ENCODE results near the gene ADD2.
"Not testable (repeated sequence)": the region's sequence is repeated elsewhere in the genome, so short reads cannot be mapped to it uniquely, and the experiment has no call there.

ADD2 gene

DNA sequence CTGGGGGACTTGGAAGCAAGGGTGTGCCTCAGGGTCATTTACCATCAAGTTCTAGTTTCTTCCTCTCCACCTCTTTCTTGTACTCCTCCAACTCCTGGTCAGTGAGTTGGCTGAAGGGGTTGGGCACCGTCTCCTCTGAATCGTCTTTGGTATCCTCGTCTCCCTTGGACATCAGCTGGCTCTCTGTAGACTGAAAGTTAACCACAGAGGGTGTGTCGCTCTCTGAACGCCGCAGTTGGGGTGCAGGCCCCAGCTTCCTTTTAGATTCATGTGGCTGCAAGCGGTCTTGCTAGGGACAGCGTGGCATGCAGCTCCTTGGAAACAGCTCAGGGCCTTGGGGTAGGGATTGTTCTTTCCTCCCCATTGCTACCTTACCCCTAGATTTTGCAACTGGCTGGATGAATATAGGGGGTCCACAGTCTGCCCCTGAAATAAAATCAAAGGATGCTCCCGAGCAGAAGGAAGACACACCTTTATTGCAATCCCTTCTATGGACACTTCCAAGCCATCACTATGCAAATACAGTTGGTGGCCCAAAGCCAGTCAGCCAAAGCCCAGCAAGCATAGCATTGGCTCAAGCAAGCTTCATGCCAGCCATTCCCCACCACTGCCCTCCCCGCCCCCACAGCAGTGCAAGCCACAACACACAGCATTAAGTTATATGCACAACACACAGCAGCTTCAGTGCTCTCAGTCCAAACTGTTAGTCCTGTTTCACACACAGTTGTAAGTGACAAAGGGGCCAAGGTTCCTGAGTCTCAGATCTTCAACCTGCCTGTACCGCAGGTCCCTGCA, 93.2 kb downstream of the ADD2 start:
- no peak for DNase-seq (ENCODE audit: low read depth, low spot score)

DNA sequence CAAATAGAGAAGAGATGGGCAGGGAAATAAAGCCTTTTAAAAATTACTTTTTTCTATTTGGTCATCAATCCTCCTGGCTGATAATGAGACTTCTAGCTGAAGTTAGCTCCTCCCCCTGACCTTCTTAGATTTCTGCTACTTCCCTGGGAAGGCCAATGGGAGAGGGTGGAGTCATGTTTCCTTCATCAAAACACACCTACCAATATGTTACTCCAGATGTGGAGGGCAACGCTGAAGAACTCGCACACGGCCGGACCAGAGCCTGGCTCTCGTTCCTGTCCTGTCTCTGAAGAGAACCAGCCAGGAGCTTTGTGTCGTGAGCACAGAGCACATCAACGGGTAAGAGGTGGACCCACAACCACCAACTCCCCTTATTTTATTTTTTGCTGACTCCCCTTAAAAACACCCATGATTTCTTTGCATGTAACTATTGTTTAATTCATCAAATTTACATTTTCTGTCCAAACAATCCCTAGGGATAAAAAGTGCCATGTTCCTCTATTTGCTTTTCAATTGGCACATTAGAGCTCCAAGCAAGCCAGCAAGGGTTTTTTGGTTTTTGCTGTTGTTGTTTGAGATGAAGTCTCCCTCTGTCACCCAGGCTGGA, 94.9 kb downstream of the ADD2 start:
- no peak for DNase-seq (ENCODE audit: low read depth, low spot score)

DNA sequence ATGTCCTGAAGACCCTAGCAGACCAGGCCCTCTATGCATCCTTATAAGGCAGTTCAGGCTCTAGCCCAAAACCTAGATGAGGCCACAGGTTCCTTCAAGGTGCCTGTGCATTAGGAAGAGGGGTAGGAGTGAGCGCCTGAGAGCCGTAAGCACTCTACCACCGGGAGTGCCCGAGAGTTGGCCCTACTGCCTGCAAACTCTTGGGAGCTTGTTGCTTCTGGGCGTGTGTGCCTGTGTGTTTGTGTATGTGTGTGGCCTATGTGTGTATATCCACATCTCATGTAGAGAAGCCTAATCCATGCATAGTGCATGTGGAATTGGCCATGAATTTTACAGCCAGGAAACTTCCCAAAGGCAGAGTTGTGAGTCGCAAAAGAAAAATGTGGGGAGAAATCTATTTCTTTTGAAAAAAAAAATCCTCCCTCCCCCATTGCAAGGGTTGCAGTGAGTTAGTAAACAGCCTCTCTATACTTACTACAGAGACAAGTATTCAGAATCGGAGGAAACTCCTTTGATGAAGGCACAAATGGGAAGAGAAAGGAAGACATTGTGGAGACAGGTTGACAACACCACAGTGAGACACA, 96.8 kb downstream of the ADD2 start:
- DNase-seq (ENCODE audit: low read depth, low spot score) = no peak

DNA sequence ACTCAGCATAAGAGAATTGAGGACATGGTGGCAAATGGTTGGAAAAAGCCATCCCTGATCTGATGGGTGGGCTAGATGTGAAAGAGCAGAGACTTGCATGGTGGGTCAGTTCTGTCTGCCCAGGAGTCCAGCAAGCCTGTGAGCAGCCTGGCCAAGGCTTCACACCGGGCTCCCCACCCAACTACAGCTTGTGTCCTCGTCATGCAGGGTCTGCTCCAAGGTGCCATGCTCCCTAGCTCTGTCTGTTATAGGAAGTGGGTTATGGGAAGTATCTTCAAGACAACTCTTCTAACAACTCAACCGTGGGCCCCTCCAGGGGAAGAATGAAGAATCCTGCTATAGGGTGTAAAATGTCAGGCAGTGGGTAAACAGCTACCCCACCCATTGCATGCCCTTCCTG, 97.4 kb downstream of the ADD2 start:
- DNase-seq (ENCODE audit: low read depth, low spot score) = no peak

DNA sequence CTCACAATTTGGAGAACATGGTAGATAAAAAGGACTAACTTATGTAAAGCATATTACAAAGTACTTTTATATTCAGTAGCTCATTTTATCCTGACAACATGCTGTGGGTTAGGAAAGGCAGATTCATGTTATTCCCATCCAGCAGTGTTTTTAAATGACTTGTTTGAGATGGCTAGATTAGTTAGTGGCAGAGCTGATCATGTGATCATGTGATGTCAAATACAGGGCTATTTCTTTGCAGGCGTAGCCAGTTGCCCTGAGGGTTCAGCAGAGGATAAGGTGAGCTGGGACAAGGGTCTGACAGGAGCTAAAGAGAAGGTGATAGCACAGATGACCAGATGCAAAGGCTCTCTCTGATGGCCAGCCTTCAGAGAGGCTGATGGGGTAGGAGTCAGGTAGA, 97.8 kb downstream of the ADD2 start:
- no peak for DNase-seq (ENCODE audit: low read depth, low spot score)

DNA sequence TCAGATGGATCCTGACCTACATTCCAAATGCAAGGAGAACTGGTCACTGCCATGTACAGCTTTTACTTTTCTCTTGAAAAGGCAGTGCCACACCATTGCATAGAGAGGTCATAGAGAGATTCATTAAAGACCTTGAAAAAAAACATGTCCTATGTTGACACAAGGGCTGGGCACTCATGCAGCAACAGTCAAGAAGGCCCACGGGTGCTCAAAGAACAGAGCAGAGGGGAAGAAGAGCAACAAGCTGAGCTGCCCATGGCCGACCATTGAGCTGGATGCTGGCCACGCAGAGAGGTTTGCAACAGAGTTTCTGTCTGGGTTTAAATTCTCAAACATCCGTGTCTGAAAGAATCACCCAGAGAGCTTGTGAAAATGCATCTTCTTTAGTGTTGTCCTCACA, 99.1 kb downstream of the ADD2 start:
- DNase-seq (ENCODE audit: low read depth, low spot score) = no peak

DNA sequence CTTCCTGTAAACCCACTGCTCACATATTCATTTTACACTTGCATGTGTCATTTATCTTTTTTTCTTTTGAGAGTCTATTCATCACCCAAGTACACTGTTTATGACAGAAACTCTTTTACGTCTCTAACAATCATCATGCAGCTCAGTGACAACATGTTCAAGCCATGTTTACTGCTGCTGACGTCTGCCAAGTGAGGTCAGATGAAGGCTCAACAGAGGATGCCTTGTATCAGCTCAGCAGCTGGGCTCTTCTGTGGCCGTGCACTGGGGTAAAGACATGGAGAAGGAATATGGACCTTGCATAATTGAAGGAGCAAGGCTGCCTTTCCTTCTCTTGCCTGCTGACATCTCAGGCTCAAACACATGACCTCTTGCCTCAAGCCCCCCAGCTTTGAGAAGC, 99.6 kb downstream of the ADD2 start:
- DNase-seq (ENCODE audit: low read depth, low spot score) = no peak

DNA sequence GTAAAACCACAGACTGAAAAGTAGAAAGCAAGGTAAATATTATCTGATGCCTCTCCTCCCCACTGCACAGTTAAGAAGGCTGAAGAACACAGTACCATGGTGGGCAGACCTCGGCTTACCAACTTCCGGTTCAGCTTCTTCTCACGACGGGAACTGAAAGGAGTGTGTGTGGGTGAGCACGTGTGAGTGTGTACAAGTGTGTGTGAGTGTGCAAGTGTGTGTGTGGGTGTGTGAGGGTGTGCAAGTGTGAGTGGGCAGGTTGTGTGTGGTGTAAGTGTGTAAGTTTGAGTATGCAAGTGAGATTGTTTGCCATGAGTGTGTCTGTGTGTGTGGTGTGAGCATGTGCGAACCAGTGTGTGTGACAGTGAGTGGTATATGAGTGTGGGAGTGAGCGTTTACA, 103.5 kb downstream of the ADD2 start:
- no peak for DNase-seq (ENCODE audit: low read depth, low spot score)

DNA sequence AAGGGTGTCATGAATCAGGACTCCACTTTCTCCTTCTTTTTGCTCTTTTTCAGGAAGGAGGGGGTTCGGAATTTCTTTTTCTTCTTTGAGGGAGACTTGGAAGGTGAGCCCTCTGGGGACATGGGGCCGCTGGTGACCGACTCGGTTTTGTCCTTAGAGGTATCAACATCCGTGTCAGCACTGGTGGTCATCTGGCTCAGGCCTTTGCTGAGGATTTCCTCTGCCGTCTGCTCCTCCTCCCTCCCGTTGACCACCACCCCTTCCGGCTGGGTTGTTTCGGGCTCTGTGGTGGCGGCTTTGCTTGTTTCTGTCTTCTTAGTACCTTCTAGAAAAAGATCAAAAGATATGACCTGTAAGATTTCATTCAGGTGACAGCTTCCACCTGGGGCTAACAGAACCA, 104.6 kb downstream of the ADD2 start:
- DNase-seq (ENCODE audit: low read depth, low spot score) = no peak

DNA sequence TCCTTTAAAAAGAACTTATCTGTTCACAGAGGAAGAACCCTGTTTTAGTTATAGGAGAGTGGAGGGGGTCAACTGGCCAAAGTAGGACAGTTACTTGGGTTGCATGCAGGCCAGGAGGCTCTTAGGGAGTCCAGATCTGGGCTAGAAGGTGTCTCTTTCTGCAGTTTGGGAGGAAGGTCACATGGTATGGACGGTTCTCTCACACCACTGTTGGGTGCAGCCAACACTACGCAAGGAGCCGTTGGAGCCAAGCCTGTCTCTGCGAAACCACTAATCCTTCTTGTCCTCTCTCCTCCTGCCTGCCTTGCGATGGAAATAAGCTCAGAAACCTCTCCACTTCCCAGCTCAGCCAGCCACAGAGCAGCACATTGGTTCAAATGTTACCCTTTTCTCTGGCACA, 108.4 kb downstream of the ADD2 start:
- DNase-seq (ENCODE audit: low read depth, low spot score) = no peak

DNA sequence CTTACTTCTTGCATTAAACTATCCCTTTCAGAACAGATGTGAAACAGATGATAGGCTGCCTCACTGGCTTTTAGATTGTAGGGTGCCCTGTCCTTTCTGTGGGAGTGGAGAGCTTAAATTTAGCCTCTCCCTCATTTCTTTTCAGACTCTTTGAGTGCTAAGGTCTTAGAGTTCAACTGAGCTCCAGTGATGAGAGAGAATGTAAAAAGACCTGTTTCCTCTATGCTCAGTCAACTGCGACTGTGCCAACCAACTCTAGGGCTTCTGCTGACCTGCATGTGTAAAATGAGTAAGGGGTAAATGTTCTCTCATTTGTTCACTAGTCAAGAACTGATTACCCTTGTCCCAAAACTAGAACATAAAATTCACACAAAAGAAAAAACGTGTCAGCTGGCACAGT, 109.5 kb downstream of the ADD2 start:
- DNase-seq (ENCODE audit: low read depth, low spot score) = no peak

DNA sequence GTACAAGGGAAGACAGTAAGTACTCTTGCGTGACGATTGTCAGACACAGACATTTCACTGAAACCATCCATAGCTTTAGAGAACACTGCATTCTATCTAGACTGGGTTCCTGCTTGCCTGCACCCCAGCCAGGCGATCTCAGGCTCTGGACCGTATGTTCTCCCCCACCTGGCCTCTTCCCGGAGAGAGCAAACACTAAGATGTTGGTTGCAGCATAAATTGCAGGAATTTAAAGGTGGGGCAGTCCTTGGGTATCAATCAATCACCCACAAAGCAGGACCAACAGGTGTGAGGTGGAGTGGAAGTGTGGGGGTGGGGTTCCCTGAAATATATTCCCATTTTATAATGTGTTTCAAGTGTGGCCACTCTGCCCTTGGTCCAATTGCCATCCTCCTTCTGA, 110.8 kb downstream of the ADD2 start:
- DNase-seq (ENCODE audit: low read depth, low spot score) = no peak

DNA sequence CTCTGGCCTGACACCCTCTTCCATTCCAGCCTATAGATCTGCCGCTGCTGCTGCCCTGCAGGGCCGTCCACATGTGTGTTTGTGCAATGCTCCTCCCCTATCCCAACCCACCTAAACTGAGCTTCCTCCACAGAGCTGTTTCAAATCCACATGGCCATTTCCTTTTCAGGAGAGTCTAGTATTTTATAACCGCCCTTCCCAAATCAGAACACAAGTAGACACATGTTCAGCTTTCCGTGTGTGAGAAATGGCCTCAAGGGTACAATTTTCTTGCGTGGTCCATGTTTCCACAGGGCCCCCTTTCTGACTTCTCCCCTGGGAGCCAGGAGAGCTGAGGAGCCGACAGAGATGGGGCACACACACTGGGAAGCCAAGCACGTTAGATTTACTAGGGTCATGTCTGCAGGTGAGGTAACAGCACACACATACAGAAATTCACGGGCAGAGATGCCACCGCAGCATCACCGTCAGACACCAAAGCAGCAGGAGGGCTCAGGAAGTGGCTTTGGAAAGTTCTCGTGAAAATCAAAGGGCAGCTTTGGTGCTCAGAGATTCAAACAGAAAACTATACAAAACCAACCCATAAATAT, 111.5 kb downstream of the ADD2 start:
- no peak for DNase-seq (ENCODE audit: low read depth, low spot score)

DNA sequence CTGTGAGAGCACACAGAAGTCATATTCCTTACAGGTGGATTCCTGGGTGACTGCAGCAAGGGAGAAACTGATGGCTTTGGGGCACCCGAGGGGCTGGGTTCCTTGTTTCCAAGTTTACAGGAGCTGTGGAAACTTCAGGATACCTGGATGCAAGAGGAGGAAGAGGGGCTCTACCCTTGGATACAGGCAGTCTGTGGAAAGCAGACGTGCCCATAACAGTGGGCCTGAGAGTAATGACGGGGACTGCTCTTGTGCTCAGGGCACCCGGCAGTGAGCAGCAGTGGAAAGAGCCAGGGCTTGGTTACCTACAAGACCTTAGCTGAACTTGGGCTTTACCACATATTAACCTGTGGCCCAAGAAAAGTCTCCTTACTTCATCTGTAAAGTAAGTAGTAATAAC, 112.2 kb downstream of the ADD2 start:
- no peak for DNase-seq (ENCODE audit: low read depth, low spot score)

DNA sequence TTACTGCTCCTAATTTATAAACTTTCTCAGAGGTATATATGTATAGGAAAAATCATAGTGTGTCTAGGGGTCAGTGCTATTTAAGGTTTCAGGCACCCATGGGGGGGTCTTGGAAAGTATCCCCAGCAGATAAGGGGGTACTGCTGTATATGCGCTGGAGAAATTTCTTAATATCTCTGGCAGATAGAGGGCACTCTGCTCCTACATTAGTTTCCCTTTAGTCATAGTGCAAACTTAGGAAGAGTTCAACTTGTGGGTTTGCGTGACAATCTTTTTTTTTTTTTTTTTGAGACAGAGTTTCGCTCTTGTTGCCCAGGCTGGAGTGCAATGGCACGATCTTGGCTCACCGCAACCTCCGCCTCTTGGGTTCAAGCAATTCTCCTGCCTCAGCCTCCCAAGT, 112.8 kb downstream of the ADD2 start:
- not testable (repeated sequence) for DNase-seq (ENCODE audit: low read depth, low spot score)

DNA sequence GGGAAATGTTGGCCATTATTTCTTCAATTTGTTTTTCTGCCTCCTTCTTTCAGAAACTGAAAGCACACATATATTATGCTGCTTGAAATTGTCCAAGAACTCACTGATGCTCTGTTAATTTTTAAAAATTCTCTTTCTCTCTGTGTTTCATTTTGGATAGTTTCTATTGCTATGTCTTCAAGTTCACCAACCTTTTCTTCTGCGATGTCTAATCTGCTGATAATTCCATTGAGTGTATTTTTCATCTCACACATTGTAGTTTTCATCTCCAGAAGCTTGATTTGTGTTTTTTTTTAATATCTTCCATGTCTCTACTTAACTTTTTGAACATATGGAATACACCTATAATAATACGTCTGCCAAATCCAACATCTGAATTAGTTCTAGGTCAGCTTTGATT, 116.3 kb downstream of the ADD2 start:
- no peak for DNase-seq (ENCODE audit: low read depth, low spot score)

DNA sequence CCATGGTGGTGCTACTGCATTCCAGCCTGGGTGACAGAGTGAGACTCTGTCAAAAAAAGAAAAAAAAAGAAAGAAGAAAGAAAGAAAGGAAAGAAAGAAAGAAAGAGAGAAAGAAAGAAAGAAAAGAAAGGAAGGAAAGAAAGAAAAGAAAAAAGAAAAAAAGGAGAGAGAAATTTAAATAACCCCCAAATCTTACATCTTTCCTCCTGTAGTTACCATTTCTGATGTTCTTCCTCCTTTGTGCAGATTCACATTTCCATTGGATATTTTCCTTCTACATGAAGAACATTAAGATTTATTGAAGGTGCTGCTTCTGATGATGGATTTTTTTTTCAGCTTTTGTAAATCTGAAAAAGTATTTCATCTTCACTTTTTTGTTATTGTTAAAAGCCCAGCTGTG, 117.0 kb downstream of the ADD2 start:
- DNase-seq (ENCODE audit: low read depth, low spot score) = no peak

DNA sequence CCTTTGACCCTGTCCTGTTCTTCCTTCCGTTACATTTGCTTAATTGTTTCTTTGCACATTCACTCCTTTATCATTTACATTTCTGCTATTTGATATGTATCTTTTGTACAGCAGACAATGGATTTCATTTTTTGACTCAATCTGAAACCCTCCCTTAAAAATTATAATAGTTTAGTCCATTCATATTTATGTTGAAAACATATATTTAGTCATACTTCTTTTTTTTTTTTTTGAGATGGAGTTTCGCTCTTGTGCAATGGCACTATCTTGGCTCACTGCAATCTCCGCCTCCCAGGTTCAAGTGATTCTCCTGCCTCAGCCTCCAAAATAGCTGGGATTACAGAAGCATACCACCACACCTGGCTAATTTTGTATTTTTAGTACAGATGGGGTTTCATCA, 119.0 kb downstream of the ADD2 start:
- DNase-seq (ENCODE audit: low read depth, low spot score) = no peak

DNA sequence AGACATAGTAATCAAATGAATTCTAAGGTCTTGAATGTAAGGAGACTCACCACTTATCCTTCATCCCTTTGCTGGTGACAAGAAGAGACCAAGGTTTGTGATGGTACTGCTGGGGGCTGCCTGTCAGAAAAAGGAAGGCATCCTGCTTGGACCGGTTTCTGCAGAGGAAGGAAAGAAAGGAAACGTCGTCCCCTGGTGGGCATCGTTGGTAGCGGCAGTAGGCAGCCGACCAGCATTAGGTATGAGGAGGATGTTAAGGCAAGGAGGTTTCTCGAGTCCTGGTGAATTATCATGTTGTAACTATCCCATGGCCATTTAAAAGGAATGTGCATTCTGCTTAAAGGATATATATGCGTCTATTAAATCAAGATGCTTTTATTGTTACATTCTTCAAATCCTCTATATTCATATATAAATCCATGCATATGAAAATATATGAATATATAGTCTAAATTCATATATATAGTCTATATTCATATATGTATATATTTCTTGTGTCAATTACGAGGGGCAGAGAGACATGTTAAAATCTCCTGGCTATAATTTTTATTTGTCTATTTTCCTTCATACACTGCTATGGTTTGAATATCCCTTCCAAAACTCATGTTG, 120.0 kb downstream of the ADD2 start:
- peak; percentile 69 for DNase-seq (ENCODE audit: low read depth, low spot score)

DNA sequence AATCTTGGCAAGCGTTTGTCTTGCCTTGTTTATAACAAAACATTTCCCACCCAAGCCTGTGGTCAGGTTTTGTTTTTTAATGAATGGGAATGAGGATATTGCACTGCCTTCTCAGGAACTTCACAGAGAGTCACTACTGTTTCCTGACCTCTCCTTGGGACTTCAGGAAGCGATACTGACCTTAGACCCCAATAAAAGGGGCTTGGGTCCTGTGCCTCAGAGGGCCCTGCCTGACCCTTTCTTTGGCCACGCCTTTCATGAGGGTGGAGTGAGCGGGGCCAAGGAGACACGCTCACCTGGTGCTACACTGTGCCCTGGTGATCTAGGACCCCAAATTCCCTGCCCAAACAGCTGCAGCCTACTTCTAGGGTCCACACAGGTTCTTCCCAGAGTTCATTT, 121.6 kb downstream of the ADD2 start:
- no peak for DNase-seq (ENCODE audit: low read depth, low spot score)

DNA sequence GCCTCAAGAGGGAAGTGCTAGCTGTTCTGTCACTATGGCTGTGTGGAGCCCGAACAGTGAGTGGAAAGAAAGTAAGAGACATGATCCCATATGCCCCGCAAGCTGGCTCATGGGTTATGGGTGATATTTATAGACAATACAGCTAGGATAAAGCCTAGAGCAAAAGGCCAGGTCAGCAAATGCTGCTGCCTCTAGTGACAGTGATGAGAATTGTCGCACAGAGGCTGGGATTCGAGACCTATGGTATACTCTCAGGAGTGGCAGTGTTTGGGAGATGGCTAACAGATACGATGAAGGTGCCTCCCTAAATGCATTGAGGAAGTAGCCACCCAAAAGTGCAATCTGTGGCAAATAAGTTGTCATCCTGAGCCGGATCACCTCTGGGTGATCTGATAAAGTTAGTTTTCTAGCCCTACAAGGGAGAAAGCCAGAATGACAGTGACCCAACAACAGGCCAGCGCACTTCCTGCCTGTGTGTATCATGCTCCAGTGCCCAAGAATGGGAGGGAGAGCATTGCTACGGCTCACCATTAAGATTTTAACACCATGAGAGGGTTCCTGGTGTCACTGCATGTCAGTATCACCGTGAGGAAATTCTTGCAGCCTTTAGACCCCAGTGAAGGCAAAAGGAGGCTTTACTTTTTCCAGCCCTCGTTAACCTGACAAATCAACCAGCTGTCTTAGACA, 122.1 kb downstream of the ADD2 start:
- DNase-seq (ENCODE audit: low read depth, low spot score) = no peak

DNA sequence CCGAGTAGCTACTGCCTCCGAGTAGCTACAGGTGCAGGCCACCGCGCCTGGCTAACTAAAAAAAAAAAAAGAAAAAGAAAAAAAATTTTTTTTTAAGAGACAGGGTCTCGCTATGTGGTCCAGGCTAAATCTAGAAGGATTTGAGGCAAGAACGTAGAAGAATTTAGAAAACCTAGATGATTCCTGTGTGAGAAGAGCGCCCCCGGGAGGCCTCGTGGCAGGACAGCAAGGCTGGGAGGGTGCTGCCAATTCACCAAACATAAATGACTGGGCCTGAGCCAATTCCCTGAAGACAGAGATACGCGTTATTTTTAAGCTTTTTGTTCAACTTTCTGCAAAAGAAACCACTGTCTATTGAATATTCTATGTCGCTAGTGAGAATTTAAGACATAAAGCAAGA, 124.3 kb downstream of the ADD2 start:
- DNase-seq (ENCODE audit: low read depth, low spot score) = no peak
